K562 (cell line): Measurements from ENCODE around the gene ODF4. TPM values are rescaled to one million over a fixed set of nuclear protein-coding genes. Genes with fewer than 3 reads are reported as not detected.

Source experiments
- NFE2 ChIP-seq: IDR thresholded peaks from 2 replicates; pipeline ENCODE4 v1.6.1; 2014; ENCODE audit warnings: antibody characterized with exemption, low read depth
- RNF2 ChIP-seq: sonication (generic); IDR thresholded peaks from 2 replicates; pipeline ENCODE4 v1.6.1; 2016
- TAF15 ChIP-seq: fragments of 200-400 bp; formaldehyde crosslinking; IDR thresholded peaks from 2 replicates; pipeline ENCODE4 v1.6.1; 2017; ENCODE audit warnings: mild to moderate bottlenecking, low read depth, low read length, moderate library complexity
- ZFPM2 ChIP-seq: fragments of 250-450 bp; sonication (Bioruptor Pico); IDR thresholded peaks from 2 replicates; pipeline ENCODE4 v1.5.1; 2022; ENCODE audit warnings: mild to moderate bottlenecking
- ZNF57 ChIP-seq: fragments of 450-650 bp; formaldehyde crosslinking; IDR thresholded peaks from 2 replicates; pipeline ENCODE4 v1.4.0; 2020; ENCODE audit warnings: mild to moderate bottlenecking, moderate library complexity
- polyA plus RNA-seq, 8 experiments: library from polyadenylated mRNA; depleted of rRNA in 4 of 8; stranded (reverse) in 5 of 8; unstranded in 3 of 8; fragments of >200 nt; fragmentation: Nextera tagmentation in 2 of 8; fragmentation: Illumina TruSeq in 1 of 8; extraction: Ambion mirVana in 2 of 8; extraction: Trizol in 1 of 8; gene quantifications; 2 replicates each; pipeline versions ENCODE4 v1.2.1 to v1.2.3, GENCODE V29; 2011 to 2014; ENCODE audit warnings: inconsistent platforms in 1 of 8, missing spikeins in 1 of 8
- total RNA-seq, 7 experiments: library from RNA; depleted of rRNA in 6 of 7; stranded (reverse); fragments of >200 nt in 6 of 7; fragmentation: Illumina TruSeq in 2 of 7; extraction: Trizol in 2 of 7; gene quantifications; 2 replicates each; pipeline versions ENCODE4 v1.2.1 to v1.2.3, GENCODE V29; 2011 to 2021; ENCODE audit warnings: low replicate concordance in 1 of 7
- TF ChIP-seq, protein P1 (sequence below): fragments of 450-650 bp; IDR thresholded peaks from 2 replicates; pipeline ENCODE4 v1.6.1; 2016; ENCODE audit warnings: mild to moderate bottlenecking
- TF ChIP-seq, protein P2 (sequence below): fragments of 250-450 bp; sonication (Bioruptor Pico); IDR thresholded peaks from 2 replicates; pipeline ENCODE4 v1.8.0; 2022; ENCODE audit warnings: moderate library complexity, mild to moderate bottlenecking, inconsistent platforms
- TF ChIP-seq, protein P3 (sequence below): fragments of 450-650 bp; IDR thresholded peaks from 2 replicates; pipeline ENCODE4 v1.6.1; 2017; ENCODE audit warnings: mild to moderate bottlenecking, moderate library complexity

The ODF4 gene
- total and polyA plus RNA-seq, 9 of the 15 experiments (the other 6 are each of a cell fraction or from before 2014, with no cell fraction given), result not detected

DNA sequence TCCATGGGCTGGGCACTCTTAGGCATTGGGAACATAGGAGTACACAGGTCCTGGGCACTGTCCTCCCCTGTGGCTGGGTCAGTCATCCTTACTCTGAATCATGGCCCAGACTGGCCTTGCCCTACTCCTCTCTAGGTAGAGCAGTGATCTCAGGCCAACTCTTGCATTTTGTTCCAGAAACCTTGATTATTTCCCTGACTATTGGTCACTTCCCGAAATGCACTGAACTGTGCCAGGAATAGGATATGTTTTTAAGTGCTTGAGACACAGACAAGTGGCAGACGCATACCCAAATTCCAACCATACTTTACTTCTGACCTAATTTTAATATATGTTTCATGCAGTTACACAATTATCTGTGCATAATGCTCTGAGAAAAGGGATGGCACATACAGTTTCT lies 26.6 kb downstream of the ODF4 start (continued):
- TF ChIP-seq, protein P1, sequence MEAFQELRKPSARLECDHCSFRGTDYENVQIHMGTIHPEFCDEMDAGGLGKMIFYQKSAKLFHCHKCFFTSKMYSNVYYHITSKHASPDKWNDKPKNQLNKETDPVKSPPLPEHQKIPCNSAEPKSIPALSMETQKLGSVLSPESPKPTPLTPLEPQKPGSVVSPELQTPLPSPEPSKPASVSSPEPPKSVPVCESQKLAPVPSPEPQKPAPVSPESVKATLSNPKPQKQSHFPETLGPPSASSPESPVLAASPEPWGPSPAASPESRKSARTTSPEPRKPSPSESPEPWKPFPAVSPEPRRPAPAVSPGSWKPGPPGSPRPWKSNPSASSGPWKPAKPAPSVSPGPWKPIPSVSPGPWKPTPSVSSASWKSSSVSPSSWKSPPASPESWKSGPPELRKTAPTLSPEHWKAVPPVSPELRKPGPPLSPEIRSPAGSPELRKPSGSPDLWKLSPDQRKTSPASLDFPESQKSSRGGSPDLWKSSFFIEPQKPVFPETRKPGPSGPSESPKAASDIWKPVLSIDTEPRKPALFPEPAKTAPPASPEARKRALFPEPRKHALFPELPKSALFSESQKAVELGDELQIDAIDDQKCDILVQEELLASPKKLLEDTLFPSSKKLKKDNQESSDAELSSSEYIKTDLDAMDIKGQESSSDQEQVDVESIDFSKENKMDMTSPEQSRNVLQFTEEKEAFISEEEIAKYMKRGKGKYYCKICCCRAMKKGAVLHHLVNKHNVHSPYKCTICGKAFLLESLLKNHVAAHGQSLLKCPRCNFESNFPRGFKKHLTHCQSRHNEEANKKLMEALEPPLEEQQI, result no peak
- no peak for TF ChIP-seq ZNF57 (CRISPR knock-in tag)
- TF ChIP-seq, protein P2, sequence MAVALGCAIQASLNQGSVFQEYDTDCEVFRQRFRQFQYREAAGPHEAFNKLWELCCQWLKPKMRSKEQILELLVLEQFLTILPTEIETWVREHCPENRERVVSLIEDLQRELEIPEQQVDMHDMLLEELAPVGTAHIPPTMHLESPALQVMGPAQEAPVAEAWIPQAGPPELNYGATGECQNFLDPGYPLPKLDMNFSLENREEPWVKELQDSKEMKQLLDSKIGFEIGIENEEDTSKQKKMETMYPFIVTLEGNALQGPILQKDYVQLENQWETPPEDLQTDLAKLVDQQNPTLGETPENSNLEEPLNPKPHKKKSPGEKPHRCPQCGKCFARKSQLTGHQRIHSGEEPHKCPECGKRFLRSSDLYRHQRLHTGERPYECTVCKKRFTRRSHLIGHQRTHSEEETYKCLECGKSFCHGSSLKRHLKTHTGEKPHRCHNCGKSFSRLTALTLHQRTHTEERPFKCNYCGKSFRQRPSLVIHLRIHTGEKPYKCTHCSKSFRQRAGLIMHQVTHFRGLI (CRISPR knock-in tag), result no peak
- TF ChIP-seq TAF15, result no peak
- TF ChIP-seq NFE2, result no peak
- TF ChIP-seq ZFPM2 (CRISPR knock-in tag), result no peak
- TF ChIP-seq, protein P3, sequence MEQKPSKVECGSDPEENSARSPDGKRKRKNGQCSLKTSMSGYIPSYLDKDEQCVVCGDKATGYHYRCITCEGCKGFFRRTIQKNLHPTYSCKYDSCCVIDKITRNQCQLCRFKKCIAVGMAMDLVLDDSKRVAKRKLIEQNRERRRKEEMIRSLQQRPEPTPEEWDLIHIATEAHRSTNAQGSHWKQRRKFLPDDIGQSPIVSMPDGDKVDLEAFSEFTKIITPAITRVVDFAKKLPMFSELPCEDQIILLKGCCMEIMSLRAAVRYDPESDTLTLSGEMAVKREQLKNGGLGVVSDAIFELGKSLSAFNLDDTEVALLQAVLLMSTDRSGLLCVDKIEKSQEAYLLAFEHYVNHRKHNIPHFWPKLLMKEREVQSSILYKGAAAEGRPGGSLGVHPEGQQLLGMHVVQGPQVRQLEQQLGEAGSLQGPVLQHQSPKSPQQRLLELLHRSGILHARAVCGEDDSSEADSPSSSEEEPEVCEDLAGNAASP, result no peak
- no peak for TF ChIP-seq RNF2
